BE2C (cell line): ENCODE measurements around the gene TMEM244.

Experiments
- DNase-seq: peaks from one replicate; pipeline ENCODE4 v3.0.0-alpha.2; 2020
- H3K27me3 ChIP-seq: fragments of 250-450 bp; sonication (Bioruptor Pico); 2 replicates; pipeline ENCODE4 v1.5.1; 2020; ENCODE audit warnings: mild to moderate bottlenecking
- H3K36me3 ChIP-seq: fragments of 250-450 bp; sonication (Bioruptor Pico); 2 replicates; pipeline ENCODE4 v1.5.1; 2020; ENCODE audit warnings: mild to moderate bottlenecking
- H3K4me1 ChIP-seq: fragments of 250-450 bp; sonication (Bioruptor Pico); 2 replicates; pipeline ENCODE4 v1.5.1; 2020
- H3K4me3 ChIP-seq: 2 replicates; pipeline ENCODE4 v1.5.1; 2011; ENCODE audit warnings: low read depth, low read length
- H3K9me3 ChIP-seq: fragments of 250-450 bp; sonication (Bioruptor Pico); 2 replicates; pipeline ENCODE4 v1.5.1; 2020
- CTCF ChIP-seq: IDR thresholded peaks from 2 replicates; pipeline ENCODE4 v1.5.1; 2012; ENCODE audit warnings: mild to moderate bottlenecking, low read depth, low read length

The TMEM244 gene

GRCh38 chr6:129865013-129865412 is 3.9 kb upstream of the TMEM244 start:
- Histone ChIP-seq H3K4me3 (no peak overlapping the region), H3K4me1 (no peaks in the 10 kb centered on the region), H3K27me3 (no peaks in the 10 kb centered on the region), H3K36me3 (no peaks in the 10 kb centered on the region), H3K9me3 (no peaks in the 10 kb centered on the region)
- DNase-seq: no peak
- no peak for TF ChIP-seq CTCF

- no peaks in the 10 kb centered on the region for H3K36me3 ChIP-seq
- no peaks in the 10 kb centered on the region for H3K9me3 ChIP-seq
- no peak for DNase-seq
- H3K4me3 ChIP-seq: no peak overlapping the region
- no peaks in the 10 kb centered on the region for H3K27me3 ChIP-seq
- no peak for TF ChIP-seq CTCF
- H3K4me1 ChIP-seq: no peaks in the 10 kb centered on the region
Measured at GRCh38 chr6:129863664-129864063, 2.5 kb upstream of the TMEM244 start.

- H3K4me1 ChIP-seq: no peaks in the 10 kb centered on the region
- no peak for TF ChIP-seq CTCF
- H3K27me3 ChIP-seq: no peaks in the 10 kb centered on the region; the same call in 1 of the 2 replicates
- H3K36me3 ChIP-seq: no peaks in the 10 kb centered on the region
- no peak overlapping the region for H3K4me3 ChIP-seq
- no peaks in the 10 kb centered on the region for H3K9me3 ChIP-seq
- no peak for DNase-seq
Measured at GRCh38 chr6:129859524-129859923, 1.6 kb downstream of the TMEM244 start.

- H3K4me1 ChIP-seq: no peaks in the 10 kb centered on the region
- no peaks in the 10 kb centered on the region; the same call in 1 of the 2 replicates for H3K27me3 ChIP-seq
- H3K36me3 ChIP-seq: no peaks in the 10 kb centered on the region
- no peak for TF ChIP-seq CTCF
- DNase-seq: no peak
- H3K4me3 ChIP-seq: no peak overlapping the region
- H3K9me3 ChIP-seq: no peaks in the 10 kb centered on the region
Measured at GRCh38 chr6:129857838-129858237, 3.3 kb downstream of the TMEM244 start.

- no peak for DNase-seq
- Histone ChIP-seq H3K9me3 (no peaks in the 10 kb centered on the region), H3K4me3 (no peak overlapping the region), H3K4me1 (no peaks in the 10 kb centered on the region), H3K36me3 (no peaks in the 10 kb centered on the region), H3K27me3 (no peaks in the 10 kb centered on the region; the same call in 1 of the 2 replicates)
- TF ChIP-seq CTCF: no peak
Measured at GRCh38 chr6:129853996-129854711, 7.0 kb downstream of the TMEM244 start.

- TF ChIP-seq CTCF: no peak
- no peaks in the 10 kb centered on the region for H3K36me3 ChIP-seq
- no peaks in the 10 kb centered on the region for H3K9me3 ChIP-seq
- H3K4me3 ChIP-seq: no peak overlapping the region
- DNase-seq: no peak
- H3K27me3 ChIP-seq: no peaks in the 10 kb centered on the region; the same call in 1 of the 2 replicates
- H3K4me1 ChIP-seq: no peaks in the 10 kb centered on the region
Measured at GRCh38 chr6:129852257-129852858, 8.8 kb downstream of the TMEM244 start.
